ENCODE results near the gene ITIH1. TPM values are rescaled to one million over a fixed set of nuclear protein-coding genes. Genes with fewer than 3 reads are reported as not detected.
"Not testable (repeated sequence)": the region's sequence is repeated elsewhere in the genome, so short reads cannot be mapped to it uniquely, and the experiment has no call there.

The ITIH1 gene
- total RNA-seq (2022), result 0.49 TPM in 1 of 2 replicates, not detected in the other
- percentile 15 among the genes with signal in this experiment for Bru-seq, nascent RNA
- BruChase-seq, experiment 1, labeled RNA remaining after a 2-hour chase, result percentile 9 among the genes with signal in this experiment
- percentile 10 among the genes with signal in this experiment for BruChase-seq, experiment 2, labeled RNA remaining after a 6-hour chase
- long read RNA-seq, result 0 reads

GRCh38 chr3:52777127-52777958, at the start of gene ITIH1:
TSS of gene ITIH1 (plus strand) at chr3:52777599. CDS start at chr3:52777616, 17 bp downstream.
- ChIA-PET POLR2A (no interaction called here), CTCF (no interaction called here)
- BruUV-seq (replicated peaks), result no TSS peak
- Histone ChIP-seq H3K27me3 (replicated peaks; ENCODE audit: control insufficient read depth, insufficient read depth, low read length) (no peaks in the 10 kb centered on the region), H3K4me1 (peaks cover 26% of the 10 kb centered on the region), H3K36me3 (ENCODE audit: control insufficient read depth, insufficient read depth, low read length) (no peaks in the 10 kb centered on the region), H3K9me3 (no peaks in the 10 kb centered on the region), H3K4me3 (ENCODE audit: low read depth, low read length) (no peak within 1 kb of the TSS)
- no peak for TF ChIP-seq CTCF (IDR thresholded peaks at IDR 0.05; ENCODE audit: insufficient read depth in 1 of 2, low read depth in 1 of 2, low read length in 1 of 2, severe bottlenecking in 1 of 2, unreplicated experiment in 1 of 2)
- Mint-ChIP-seq H3K36me3 (ENCODE audit: insufficient read depth, unreplicated experiment) (no peaks in the 10 kb centered on the region), H3K27me3 (ENCODE audit: insufficient read depth, unreplicated experiment) (no peaks in the 10 kb centered on the region), H3K27ac (ENCODE audit: unreplicated experiment) (peak within 1 kb of the TSS; percentile 81), H3K4me3 (ENCODE audit: unreplicated experiment) (no peak within 1 kb of the TSS), H3K4me1 (ENCODE audit: low read depth, unreplicated experiment) (peaks cover 22% of the 10 kb centered on the region), H3K9me3 (ENCODE audit: unreplicated experiment) (no peaks in the 10 kb centered on the region)
- no peak for DNase-seq
- intact Hi-C loops (cut with micrococcal nuclease; ENCODE audit: unreplicated experiment), result no loop called here

GRCh38 chr3:52728753-52729152, 48.6 kb upstream of the ITIH1 start:
- CTCF ChIA-PET; H3K4me1 ChIP-seq; H3K4me3 Mint-ChIP-seq (ENCODE audit: unreplicated experiment); H3K4me3 ChIP-seq (ENCODE audit: low read depth, low read length); H3K4me1 Mint-ChIP-seq (ENCODE audit: low read depth, unreplicated experiment); BruUV-seq (replicated peaks); H3K27me3 ChIP-seq (replicated peaks; ENCODE audit: control insufficient read depth, insufficient read depth, low read length); H3K27me3 Mint-ChIP-seq (ENCODE audit: insufficient read depth, unreplicated experiment); H3K36me3 ChIP-seq (ENCODE audit: control insufficient read depth, insufficient read depth, low read length); POLR2A ChIA-PET: not testable (repeated sequence)
- H3K36me3 Mint-ChIP-seq (ENCODE audit: insufficient read depth, unreplicated experiment), result peaks cover 77% of the 10 kb centered on the region
- peak; percentile 66 to 74 for DNase-seq
- intact Hi-C loops (cut with micrococcal nuclease; ENCODE audit: unreplicated experiment), result loop anchor here (2.0 kb wide), 1 partner anchor 24 kb away; no protein-coding TSS in a partner anchor
- H3K9me3 Mint-ChIP-seq (ENCODE audit: unreplicated experiment), result peaks cover 32% of the 10 kb centered on the region
- H3K9me3 ChIP-seq, result peaks cover 39% of the 10 kb centered on the region
- H3K27ac Mint-ChIP-seq (ENCODE audit: unreplicated experiment), result peak overlapping the region; percentile 29

- H3K4me3 ChIP-seq (ENCODE audit: low read depth, low read length), result no peak overlapping the region
- BruUV-seq (replicated peaks), result no TSS peak
- peaks cover 29% of the 10 kb centered on the region for H3K9me3 Mint-ChIP-seq (ENCODE audit: unreplicated experiment)
- H3K27me3 Mint-ChIP-seq (ENCODE audit: insufficient read depth, unreplicated experiment), result no peaks in the 10 kb centered on the region
- TF ChIP-seq CTCF (IDR thresholded peaks at IDR 0.05; ENCODE audit: insufficient read depth in 1 of 2, low read depth in 1 of 2, low read length in 1 of 2, severe bottlenecking in 1 of 2, unreplicated experiment in 1 of 2), result no peak
- H3K36me3 Mint-ChIP-seq (ENCODE audit: insufficient read depth, unreplicated experiment), result peaks cover 97% of the 10 kb centered on the region
- ChIA-PET CTCF (no interaction called here), POLR2A (no interaction called here)
- no peak overlapping the region for H3K4me3 Mint-ChIP-seq (ENCODE audit: unreplicated experiment)
- DNase-seq, result no peak
- H3K36me3 ChIP-seq (ENCODE audit: control insufficient read depth, insufficient read depth, low read length), result 0 out of 2 replicates have a peak, but pooled peaks cover 2% of the 10 kb centered on the region
- 0 out of 2 replicates have a peak, but pooled peaks cover 3% of the 10 kb centered on the region for H3K4me1 ChIP-seq
- H3K4me1 Mint-ChIP-seq (ENCODE audit: low read depth, unreplicated experiment), result no peaks in the 10 kb centered on the region
- peaks cover 39% of the 10 kb centered on the region for H3K9me3 ChIP-seq
- intact Hi-C loops (cut with micrococcal nuclease; ENCODE audit: unreplicated experiment), result no loop called here
- no peaks in the 10 kb centered on the region for H3K27me3 ChIP-seq (replicated peaks; ENCODE audit: control insufficient read depth, insufficient read depth, low read length)
- H3K27ac Mint-ChIP-seq (ENCODE audit: unreplicated experiment), result no peak overlapping the region
Measured at GRCh38 chr3:52730681-52731080, 46.7 kb upstream of the ITIH1 start.

Data from Caco-2 (cell line).